ENCODE data around the gene NOP16.

Gene NOP16

GRCh38 chr5:176418251-176418650 is 29.9 kb upstream of the NOP16 start:
- TF ChIP-seq CTCF (IDR thresholded peaks at IDR 0.05; ENCODE audit: low read depth, low read length), result no peak
- H3K27ac ChIP-seq, result no peak overlapping the region
- DNase-seq, result no peak
- H3K9me3 ChIP-seq (ENCODE audit: severe bottlenecking), result peaks cover 3% of the 10 kb centered on the region
- H3K4me3 ChIP-seq (ENCODE audit: low read depth, low read length), result no peak overlapping the region
- H3K27me3 ChIP-seq (ENCODE audit: insufficient read depth, low read depth, severe bottlenecking), result no peaks in the 10 kb centered on the region
- H3K36me3 ChIP-seq, result no peaks in the 10 kb centered on the region

GRCh38 chr5:176416965-176417364 is 28.6 kb upstream of the NOP16 start:
- peak overlapping the region; percentile 43 for H3K4me3 ChIP-seq (ENCODE audit: low read depth, low read length)
- no peaks in the 10 kb centered on the region for H3K36me3 ChIP-seq
- no peaks in the 10 kb centered on the region for H3K27me3 ChIP-seq (ENCODE audit: insufficient read depth, low read depth, severe bottlenecking)
- no peak for TF ChIP-seq CTCF (IDR thresholded peaks at IDR 0.05; ENCODE audit: low read depth, low read length)
- 0 out of 2 replicates have a peak overlapping the region, but pooled peaks have one; percentile 0 for H3K27ac ChIP-seq
- peak; percentile 58 for DNase-seq
- peaks cover 3% of the 10 kb centered on the region for H3K9me3 ChIP-seq (ENCODE audit: severe bottlenecking)

- Histone ChIP-seq H3K27me3 (ENCODE audit: insufficient read depth, low read depth, severe bottlenecking) (no peaks in the 10 kb centered on the region), H3K9me3 (ENCODE audit: severe bottlenecking) (peaks cover 3% of the 10 kb centered on the region), H3K36me3 (no peaks in the 10 kb centered on the region), H3K4me3 (ENCODE audit: low read depth, low read length) (peak within 1 kb of the TSS; percentile 43), H3K27ac (0 out of 2 replicates have a peak within 1 kb of the TSS, but pooled peaks have one; percentile 0)
- TF ChIP-seq CTCF (IDR thresholded peaks at IDR 0.05; ENCODE audit: low read depth, low read length), result peak; percentile 84
- peak; percentile 85 for DNase-seq
Observed at GRCh38 chr5:176415952-176416924, 27.8 kb upstream of the NOP16 start, which contains the start of gene CLTB. TSS of gene CLTB (minus strand) at chr5:176416539. CDS start at chr5:176416363, 176 bp downstream.

GRCh38 chr5:176415240-176415951 is 27.0 kb upstream of the NOP16 start:
- Histone ChIP-seq H3K27me3 (ENCODE audit: insufficient read depth, low read depth, severe bottlenecking) (no peaks in the 10 kb centered on the region), H3K9me3 (ENCODE audit: severe bottlenecking) (no peaks in the 10 kb centered on the region), H3K27ac (no peak overlapping the region), H3K36me3 (no peaks in the 10 kb centered on the region), H3K4me3 (ENCODE audit: low read depth, low read length) (peak overlapping the region; percentile 43)
- no peak for DNase-seq
- TF ChIP-seq CTCF (IDR thresholded peaks at IDR 0.05; ENCODE audit: low read depth, low read length), result no peak

- H3K36me3 ChIP-seq, result peaks cover 3% of the 10 kb centered on the region; the same call in 1 of the 2 replicates
- H3K27ac ChIP-seq, result no peak overlapping the region
- no peaks in the 10 kb centered on the region for H3K27me3 ChIP-seq (ENCODE audit: insufficient read depth, low read depth, severe bottlenecking)
- no peak for DNase-seq
- no peak overlapping the region for H3K4me3 ChIP-seq (ENCODE audit: low read depth, low read length)
- no peaks in the 10 kb centered on the region for H3K9me3 ChIP-seq (ENCODE audit: severe bottlenecking)
- TF ChIP-seq CTCF (IDR thresholded peaks at IDR 0.05; ENCODE audit: low read depth, low read length), result no peak
Observed at GRCh38 chr5:176414704-176415103, 26.3 kb upstream of the NOP16 start.
